Kidney glomerular epithelial cell (primary cell): Measurements from ENCODE around the gene ALDH1A1.
"Not testable (repeated sequence)": the region's sequence is repeated elsewhere in the genome, so short reads cannot be mapped to it uniquely, and the experiment has no call there.

Source experiments
- DNase-seq: peaks from one replicate; lab custom pipeline; 2025; lab: John Stamatoyannopoulos, UW

Gene ALDH1A1

DNA sequence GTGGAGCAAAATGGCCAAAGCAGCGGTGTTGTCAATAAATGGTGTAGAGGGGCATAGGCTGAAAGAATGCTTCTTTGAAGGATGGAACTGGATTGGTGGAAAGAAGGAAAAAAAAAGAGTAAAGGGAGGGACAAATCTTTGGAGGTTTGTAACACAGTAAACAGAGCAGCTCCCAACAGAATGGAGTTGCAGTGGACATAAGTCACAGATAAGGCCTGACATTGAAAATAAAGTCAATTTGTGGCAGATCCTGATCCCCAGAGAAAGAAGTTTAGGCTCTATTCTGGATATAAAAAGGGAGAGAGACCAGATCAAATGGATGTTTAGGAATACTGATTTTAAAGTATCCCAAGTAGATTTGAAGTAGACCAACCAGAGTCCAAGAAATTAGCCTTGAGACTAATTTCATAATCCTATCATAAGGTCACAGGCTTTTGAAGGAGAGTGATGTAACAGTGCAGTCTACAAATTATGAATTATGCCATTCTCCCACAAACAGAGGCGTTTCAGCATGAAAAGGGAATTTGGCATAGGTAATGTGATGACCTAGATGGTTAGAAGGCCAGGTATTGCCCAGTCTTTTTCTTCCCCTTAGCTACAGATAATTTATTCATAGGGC, 8.9 kb downstream of the ALDH1A1 start:
- DNase-seq: no peak

DNA sequence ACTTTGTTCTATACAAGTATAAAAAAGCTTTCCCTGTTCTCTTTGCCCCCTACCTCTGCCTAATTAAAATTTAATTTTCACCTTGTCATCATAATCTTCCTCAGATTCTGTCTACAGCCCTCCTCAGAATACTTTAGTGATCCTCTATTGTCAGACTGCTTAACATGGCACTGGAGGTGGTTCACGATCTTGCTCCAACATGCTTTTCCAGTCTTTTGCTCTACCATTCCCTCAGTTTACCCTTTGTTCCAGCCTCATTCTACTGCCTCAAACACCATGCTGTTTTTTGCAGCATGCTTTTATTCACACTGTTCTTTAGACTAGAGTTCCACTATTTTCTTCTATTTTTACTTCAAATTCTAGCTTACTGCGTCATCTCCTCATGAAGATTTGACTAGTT, 10.4 kb downstream of the ALDH1A1 start:
- DNase-seq: no peak

DNA sequence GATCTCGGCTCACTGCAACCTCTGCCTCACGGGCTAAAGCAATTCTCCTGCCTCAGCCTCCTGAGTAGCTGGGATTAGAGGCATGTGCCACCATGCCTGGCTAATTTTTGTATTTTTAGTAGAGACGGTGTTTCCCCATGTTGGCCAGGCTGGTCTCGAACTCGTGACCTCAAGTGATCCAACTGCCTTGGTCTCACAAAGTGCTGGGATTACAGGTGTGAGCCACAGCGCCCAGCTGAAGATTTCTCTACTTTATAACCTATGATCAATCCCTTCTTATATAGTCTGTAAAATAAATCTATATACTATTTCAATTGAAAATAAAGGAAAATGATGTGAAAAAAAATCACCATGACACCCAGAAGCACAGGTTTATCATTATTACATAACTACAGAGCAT, 13.3 kb downstream of the ALDH1A1 start:
- not testable (repeated sequence) for DNase-seq

DNA sequence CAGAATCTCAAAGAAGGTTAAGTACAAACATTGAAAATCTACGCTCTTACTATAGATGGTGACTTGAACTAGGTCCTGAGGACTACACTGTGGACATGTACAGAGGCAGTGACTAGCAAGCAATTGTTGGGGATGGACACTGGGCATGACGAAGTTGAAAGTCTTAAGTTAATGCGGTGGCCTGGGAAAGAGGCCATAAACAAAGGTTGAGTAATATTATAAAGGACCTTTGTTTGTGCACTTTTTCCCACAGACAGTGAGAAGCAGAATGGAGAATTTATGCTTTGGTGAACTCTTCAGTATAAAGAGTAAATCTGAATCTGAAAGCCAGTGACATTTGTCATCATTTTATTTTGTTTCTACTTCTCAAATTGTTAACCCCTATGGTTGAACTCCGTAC, 15.3 kb downstream of the ALDH1A1 start:
- DNase-seq: no peak

DNA sequence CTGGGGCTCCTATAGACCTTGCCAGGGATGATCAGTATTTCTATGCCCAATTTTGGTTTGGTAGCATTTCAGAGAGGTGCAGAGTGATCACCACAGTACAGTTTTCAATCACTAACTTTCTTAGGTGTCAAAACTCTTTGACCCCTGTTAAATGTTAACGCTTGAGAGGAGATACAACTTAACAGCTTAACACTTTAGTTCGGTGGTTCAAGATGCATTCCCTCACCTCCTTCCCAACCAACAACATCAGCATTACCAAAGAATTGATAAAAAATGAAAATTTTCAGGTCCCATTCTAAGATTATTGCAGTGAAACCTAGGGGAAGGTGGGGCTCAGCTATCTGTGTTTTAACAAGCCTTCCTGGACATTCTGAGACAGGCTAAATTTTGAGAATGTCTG, 16.2 kb downstream of the ALDH1A1 start:
- DNase-seq: no peak

DNA sequence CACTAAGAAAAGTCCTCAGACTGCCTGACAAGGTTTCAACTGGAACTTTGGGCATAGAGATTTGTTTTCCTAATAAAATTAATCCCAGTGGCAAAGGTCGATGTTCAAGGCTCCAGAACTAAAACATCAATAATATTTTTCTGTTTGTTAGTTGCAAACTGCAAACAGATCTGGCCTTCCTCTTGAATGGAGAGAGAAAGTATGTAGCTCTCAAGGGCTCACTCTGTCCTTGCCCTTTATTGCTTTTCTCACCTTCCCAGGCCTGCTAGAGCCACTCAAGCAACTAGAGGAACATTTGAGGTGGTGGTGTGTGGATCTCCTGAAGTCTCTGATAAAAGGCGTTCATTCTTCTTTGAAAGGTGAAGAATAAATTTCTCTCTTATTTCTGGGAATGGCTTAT, 16.6 kb downstream of the ALDH1A1 start:
- no peak for DNase-seq

DNA sequence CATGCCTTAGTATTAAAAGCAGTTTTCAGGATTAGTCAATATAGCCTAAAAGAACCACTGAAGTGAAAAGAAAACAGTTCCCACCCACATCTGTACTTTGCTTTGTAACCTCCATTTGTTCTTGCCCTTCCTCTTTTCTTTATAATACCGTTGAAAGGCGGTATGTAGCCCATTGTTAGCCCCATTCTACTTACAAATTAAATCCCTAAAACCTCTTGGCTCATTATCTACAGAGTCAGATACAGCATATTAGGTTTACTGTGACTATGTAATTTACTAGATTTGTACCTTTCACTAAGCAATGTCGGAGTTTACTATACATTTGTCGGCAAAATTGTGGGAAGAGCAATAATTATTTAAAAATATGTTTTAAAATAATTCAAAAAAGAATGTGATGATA, 17.3 kb downstream of the ALDH1A1 start:
- DNase-seq: no peak

DNA sequence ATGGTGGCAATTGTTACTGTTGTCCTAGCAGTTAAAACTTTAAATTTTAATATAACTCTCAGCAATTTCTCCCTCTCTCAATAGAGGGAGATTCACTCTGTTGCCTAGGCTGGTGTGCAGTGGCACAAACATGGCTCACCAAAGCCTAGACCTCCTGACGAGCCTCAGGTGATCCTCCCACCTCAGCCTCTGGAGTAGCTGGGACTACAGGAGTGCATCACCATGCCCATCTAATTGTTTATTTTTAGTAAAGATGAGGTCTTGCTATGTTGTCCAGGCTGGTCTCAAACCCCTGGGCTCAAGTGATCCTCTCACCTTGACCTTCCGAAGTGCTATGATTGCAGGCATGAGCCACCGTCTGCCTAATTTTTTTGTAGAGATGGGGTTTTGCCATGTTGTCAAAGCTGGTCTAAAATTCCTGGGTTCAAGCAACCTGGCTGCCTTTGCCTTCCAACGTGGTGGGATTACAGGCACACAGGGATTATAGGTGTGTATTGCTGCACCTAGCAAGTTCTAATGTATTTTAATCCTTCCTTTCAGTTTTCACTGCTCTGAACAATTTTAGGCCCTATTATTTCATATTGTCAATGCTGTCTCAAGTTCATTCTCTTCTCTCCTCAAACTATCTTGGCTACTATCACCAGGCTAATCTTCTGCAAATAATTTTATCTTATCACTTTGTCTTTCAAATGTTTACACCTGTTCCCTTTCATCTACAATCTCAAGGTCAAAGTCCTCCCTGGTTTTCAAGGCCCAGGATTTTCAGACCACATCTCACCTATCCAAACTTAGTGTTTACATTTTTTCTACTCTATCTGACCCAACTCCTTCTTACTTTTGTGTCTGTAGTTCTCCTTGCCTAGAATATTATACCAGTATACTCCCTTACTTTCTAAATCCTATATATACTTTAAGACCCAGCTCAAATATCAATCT, 18.9 kb downstream of the ALDH1A1 start:
- DNase-seq: no peak

DNA sequence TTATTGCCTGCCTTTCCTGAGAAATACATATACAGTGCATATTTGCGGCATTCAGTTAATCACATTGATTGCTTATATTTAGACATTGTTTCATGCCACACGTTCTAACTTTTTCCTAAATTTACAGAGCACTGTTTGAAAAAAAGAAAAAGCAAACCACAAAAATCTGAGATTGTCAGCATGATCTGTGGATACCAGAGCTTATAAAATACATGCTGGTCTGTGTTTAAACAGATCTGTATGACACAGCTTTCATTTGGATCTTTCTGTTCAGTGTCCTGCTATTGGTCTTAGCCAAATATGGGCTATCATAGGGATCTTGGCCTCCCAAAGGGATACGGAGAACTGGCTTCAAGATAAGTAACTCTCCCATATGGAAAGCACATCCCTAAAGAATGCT, 20.2 kb downstream of the ALDH1A1 start:
- DNase-seq: no peak

DNA sequence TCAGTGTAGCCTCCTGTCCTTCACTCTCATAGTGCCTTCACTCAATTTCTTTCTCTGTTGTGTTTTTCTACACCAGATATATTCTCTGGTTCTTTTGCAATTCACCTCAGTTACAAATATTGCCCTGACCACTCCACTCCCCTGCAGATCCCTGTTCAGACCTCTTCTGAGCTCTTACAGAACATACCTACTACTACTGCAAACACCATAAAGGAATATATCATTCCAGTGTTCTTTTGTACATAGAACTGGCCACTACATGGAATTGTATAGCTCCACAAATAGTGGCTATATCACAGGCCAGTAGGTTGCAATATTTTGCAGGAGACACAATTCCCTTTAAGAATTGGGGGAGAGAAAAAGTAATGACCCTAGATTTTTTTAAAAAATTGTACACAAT, 21.0 kb downstream of the ALDH1A1 start:
- no peak for DNase-seq

DNA sequence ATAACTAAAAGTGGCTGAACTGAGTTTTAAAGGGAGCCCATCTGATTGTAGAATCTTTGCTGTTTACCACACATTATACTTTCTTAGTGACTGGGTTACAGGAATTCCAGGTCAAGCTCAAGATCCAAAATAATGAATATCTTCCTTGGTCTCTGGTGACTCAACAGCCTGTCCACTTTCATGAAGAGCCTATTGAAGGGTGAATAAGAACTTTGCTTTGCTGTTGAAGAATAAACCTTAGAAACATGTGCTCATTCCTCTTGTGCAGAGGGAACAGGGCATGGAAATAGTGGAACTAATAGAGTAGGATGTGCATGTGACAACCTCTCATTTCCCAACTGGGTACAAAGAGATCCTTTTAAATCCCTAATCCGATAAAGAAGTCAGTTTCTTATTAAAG, 21.4 kb downstream of the ALDH1A1 start:
- peak; percentile 77 for DNase-seq

DNA sequence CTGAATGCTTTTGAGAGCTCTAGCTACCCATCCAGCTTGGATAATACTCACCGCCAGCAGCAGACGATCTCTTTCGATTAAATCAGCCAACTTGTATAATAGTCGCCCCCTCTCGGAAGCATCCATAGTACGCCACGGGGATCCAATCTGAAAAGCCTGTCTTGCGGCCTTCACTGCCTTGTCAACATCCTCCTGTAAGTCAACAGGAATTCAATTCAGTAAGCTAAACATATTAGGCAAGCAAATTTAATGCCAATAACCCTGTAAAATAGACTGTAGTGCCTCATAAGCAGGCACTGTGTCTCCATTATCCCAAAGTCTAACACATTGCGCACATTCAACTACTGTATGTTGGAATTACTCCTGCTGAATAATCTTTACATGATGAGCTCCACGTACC, 22.0 kb downstream of the ALDH1A1 start:
- no peak for DNase-seq

DNA sequence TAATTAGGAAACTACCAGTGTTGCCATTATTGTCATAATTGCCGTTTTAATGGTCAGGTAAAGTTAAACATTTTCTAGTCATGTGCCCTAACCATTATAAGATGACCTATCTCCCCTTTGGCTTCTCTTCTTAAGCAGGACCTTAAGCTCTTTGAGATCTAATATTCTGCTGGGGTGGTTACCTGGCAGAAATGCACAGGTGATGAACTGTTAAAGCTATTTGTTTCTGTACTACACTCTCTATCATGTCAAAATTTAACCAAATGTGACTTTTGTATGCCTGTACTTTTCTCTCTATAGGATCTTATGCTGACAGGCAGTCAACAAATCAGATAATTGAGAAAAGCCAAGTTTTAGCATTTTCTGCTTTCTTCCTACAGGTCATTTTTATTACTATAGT, 23.3 kb downstream of the ALDH1A1 start:
- no peak for DNase-seq

DNA sequence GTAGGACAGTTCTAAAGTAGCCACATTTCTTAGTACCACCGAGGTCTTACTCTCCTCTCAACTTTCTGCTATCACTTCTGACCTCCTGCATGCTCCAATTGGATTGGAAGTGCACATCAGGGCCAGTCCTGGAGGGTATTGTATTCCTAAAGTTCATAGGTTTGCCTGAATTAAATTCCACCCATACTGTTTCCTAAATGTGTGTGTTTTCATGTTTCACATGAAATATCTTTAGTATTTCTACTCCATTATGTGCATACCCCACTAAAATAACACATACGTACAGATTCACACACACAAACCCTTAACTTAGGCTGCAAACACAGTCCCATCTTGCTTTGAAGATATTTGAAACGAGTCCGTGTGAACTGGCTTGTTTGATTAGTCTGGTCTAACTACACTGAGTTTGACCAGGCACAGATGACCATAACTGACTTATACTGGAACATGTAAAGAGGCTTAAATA, 24.8 kb downstream of the ALDH1A1 start:
- no peak for DNase-seq

DNA sequence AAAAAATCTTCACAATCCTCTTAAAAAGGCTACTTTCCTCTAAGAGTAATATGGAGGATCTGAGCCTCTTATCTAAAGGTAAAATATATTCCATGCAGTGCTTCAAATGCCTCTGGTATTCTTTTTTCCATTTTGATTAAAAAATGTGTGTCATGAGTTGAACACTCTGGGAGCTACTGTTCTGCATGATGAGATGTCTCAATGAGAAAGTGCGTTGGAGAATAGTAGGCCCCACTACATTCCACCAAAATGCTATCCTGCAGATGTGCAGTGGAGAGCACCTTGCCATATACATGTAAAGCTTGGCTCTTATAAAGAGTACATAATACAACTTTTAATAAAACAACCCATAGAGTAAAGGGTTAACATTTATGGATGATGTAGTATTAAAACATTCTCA, 26.3 kb downstream of the ALDH1A1 start:
- no peak for DNase-seq

DNA sequence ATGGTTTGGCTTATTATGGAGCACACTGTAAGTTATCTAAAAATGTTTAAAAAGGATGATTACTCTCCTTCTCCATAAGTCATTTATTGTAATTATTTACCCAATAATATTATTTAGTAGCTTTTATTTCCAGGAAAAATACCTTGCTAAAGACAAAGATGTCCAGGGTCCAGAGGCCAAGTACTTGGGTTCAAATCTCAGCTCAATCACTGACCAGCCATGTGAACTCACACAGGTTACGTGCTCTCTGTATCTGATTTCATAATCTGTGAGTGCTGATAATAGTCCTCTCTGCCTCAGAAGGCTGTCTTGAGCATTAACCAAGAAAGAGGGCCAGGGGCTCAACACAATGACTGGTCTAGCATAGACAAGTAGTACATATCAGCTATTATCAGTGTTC, 27.0 kb downstream of the ALDH1A1 start:
- DNase-seq: no peak

DNA sequence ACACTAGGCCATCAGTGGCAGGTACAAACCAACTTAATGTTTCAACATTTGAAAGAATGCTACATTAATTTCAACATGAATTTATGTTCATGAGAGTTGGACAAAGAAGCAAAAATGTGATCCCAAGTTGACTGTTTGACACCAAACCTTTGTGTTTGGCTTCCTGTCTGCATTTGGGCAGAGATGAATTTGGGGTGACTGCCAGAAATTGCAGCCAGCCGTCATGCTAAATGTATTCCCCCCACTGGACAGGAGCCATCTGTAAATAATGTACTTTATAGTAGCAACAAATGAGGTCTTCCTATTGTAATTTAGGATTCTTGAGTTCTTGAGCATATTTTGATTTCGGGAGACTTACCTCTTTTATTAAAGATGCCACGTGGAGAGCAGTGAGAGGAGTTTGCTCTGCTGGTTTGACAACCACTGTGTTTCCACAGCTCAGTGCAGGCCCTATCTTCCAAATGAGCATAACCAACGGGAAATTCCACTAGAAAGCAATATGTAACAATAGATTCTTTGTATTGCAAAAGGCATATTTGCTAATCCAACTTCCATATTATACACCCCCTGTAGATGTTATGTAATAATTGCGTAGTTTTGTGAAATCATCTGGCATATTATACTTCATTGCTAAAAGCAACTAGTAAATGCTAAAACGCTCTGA, 27.6 kb downstream of the ALDH1A1 start:
- no peak for DNase-seq

DNA sequence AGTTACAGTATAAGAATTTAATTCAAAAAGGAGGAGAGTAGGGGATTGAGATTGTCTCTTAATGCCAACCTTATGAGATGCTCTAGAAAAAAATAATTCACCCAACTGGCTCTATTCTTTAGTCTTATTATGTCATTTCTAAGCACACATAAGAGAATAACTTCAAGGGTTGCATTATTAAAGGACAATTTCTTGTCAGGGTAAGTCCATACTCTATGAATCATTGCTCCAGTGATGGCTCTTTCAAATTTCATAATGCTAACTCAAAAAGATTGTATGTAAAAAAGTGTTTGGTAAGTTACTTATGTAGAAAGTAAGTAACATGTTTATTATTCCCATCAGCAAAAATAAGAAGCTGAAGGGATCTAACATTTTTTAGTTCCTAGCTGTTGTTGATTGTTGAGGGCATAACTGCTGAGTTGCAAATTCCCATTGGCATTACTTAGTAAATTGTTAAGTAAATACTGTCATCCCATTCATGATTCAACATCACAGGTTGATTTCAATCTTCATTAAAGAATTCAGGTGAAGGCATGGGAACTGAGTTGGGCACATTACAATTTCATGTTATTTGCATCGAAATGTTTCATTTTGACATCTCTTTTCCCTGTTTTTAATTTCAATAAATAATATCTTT, 28.6 kb downstream of the ALDH1A1 start:
- DNase-seq: no peak

DNA sequence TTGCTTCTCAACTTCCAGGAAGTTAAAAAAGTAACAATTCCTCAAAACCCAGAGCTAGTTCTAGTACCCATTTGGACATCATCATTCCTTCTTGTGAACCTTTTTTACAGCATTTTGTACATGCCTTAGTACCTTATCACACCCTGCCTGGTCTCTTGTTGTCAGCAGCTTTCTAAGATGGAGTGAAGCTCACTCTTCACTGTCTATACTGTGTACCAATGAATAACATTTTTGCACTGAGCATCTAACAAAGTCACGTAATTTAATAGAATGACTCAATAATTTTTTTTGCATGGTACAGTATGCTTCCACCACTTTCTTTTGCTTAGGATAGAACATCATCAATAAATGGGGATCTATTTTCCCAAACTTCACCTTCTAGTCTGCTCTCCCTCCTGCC, 29.8 kb downstream of the ALDH1A1 start:
- DNase-seq: no peak

DNA sequence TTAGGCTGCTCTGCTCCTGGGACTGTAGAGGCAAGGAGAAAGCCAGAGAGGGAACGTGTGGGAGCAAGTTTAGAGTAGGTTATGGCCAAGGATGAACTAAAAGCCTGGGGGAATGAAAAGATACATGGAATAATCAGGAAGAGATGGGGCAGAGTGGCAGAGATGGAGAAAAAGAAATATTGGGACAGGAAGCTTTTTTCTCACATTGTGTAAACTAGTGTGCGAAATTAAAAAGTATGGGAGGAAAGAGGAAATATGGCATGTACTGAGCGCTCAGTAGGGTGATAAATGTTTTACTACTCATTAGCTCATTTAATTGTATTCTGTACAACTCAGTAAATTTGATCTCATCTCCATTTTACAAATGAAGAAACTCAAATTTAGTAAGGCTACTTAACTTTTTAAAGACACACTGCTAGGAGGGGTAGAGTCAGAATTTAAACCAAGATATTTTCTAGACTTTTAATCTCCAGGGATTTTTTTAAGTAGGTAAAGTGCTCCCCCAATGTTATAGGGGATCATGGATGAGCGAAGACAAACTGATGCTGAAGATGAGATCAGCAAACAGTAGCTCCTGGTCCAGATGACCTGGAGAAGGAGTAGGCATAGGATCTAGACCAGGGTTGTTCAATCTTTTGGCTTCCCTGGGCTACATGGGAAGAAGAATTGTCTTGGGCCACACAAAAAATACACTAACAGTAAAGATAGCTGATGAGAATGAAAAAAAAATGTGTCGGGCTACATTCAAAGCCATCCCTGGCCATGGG, 30.8 kb downstream of the ALDH1A1 start:
- DNase-seq: no peak

DNA sequence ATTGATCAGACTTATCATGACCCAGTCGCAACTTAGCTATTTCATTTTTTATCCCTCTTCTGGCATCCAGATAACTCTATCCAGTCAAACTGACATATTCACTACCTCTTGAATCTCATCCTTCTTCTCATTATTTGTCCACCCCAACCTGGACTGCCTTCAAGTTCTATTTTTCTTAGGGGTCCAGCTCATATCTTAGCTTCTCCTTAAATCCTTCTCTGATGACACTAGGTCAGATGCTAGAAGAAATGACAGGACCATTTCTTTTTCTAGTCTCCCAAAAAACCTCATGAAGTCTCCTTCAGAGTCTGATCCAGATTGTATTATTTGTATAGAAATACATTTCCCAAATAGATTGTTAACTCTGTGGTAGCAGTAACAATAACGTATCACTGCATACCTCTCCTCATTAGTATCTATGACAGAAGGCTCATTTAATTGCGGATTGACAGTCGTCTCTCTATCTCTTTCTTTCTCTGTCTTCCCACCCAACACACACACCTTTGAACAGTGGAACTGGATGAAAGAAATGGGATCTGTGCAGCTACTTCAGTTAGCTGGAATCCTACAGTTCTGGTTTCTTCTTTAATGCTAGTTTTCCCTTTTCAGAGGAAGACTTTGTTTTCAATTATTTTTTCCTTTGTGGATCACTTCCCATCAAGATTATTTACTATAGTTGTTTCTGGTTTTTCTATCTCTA, 33.5 kb downstream of the ALDH1A1 start:
- DNase-seq: no peak
